Stimulated activated naive CD4-positive, alpha-beta T cell (primary cell): Measurements from ENCODE around the gene NOTCH3.
A peak's percentile ranks its signal among the peaks of the same experiment; 100 is the strongest.

Experiments
- DNase-seq, 6 experiments: peaks; one replicate each; lab custom pipeline; 2025; lab: John Stamatoyannopoulos, UW

The NOTCH3 gene

GRCh38 chr19:15236886-15237285 lies 36.1 kb upstream of the NOTCH3 start:
- DNase-seq: no peak

GRCh38 chr19:15235781-15236180 lies 35.0 kb upstream of the NOTCH3 start:
- no peak for DNase-seq

- DNase-seq: no peak
Observed at GRCh38 chr19:15234431-15235130, 33.8 kb upstream of the NOTCH3 start.

GRCh38 chr19:15231271-15231670 lies 30.5 kb upstream of the NOTCH3 start:
- DNase-seq: no peak

- DNase-seq: no peak
Observed at GRCh38 chr19:15227261-15227660, 26.5 kb upstream of the NOTCH3 start.

GRCh38 chr19:15225760-15226159 lies 25.0 kb upstream of the NOTCH3 start:
- no peak for DNase-seq

GRCh38 chr19:15223649-15224361 lies 23.0 kb upstream of the NOTCH3 start:
- no peak for DNase-seq

- peak; percentile 43 to 64 (median 54) for DNase-seq
Observed at GRCh38 chr19:15222738-15223648, 22.2 kb upstream of the NOTCH3 start.

GRCh38 chr19:15220833-15221232 lies 20.0 kb upstream of the NOTCH3 start:
- DNase-seq: no peak

GRCh38 chr19:15218501-15218900 lies 17.7 kb upstream of the NOTCH3 start:
- no peak for DNase-seq

GRCh38 chr19:15216363-15216762 lies 15.6 kb upstream of the NOTCH3 start:
- no peak for DNase-seq

GRCh38 chr19:15213715-15214381 lies 13.1 kb upstream of the NOTCH3 start:
- no peak for DNase-seq

- DNase-seq: no peak
Observed at GRCh38 chr19:15212711-15213110, 11.9 kb upstream of the NOTCH3 start.

- DNase-seq: no peak
Observed at GRCh38 chr19:15210323-15210781, 9.6 kb upstream of the NOTCH3 start.

GRCh38 chr19:15201374-15202023 lies 704 bp upstream of the NOTCH3 start:
- DNase-seq: no peak

- DNase-seq: no peak
Observed at GRCh38 chr19:15199661-15200552, 888 bp downstream of the NOTCH3 start.

GRCh38 chr19:15198951-15199660 lies 1.7 kb downstream of the NOTCH3 start:
- no peak for DNase-seq

- no peak for DNase-seq
Observed at GRCh38 chr19:15197942-15198341, 2.9 kb downstream of the NOTCH3 start.

- DNase-seq: no peak
Observed at GRCh38 chr19:15197275-15197941, 3.4 kb downstream of the NOTCH3 start.
